Measurements from ENCODE around the gene GRAMD1C.

DNA sequence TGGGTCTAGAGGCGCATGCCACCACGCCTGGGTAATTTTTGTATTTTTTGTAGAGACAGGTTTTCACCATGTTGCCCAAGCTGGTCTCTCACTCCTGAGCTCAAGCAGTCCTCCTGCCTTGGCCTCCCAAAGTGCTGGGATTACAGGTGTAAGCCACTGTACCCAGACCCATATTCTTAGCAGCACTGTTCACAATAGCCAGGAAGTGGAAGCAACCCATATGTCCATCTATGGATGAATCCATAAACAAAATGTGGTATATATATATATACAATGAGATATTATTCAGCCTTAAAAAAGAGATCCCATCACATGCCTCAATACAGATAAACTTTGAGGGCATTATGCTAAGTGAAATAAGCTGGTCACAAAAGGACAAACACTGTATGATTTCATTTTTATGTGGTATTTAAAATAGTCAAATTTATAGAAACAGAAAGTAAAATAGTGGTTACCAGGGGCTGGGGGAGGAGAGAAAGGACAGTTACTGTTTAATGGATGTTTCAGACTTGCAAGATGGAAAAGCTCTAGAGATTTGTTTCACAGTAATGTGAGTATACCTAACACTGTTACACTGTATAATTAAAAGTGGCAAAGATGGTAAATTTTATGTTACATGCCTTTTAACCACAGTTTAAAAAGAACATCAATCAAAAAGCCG lies 35.7 kb upstream of the GRAMD1C start:
- TF ChIP-seq, protein P1, sequence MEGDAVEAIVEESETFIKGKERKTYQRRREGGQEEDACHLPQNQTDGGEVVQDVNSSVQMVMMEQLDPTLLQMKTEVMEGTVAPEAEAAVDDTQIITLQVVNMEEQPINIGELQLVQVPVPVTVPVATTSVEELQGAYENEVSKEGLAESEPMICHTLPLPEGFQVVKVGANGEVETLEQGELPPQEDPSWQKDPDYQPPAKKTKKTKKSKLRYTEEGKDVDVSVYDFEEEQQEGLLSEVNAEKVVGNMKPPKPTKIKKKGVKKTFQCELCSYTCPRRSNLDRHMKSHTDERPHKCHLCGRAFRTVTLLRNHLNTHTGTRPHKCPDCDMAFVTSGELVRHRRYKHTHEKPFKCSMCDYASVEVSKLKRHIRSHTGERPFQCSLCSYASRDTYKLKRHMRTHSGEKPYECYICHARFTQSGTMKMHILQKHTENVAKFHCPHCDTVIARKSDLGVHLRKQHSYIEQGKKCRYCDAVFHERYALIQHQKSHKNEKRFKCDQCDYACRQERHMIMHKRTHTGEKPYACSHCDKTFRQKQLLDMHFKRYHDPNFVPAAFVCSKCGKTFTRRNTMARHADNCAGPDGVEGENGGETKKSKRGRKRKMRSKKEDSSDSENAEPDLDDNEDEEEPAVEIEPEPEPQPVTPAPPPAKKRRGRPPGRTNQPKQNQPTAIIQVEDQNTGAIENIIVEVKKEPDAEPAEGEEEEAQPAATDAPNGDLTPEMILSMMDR (IDR thresholded peaks at IDR 0.05): no peak
- no peak for TF ChIP-seq ZFX (IDR thresholded peaks at IDR 0.05; ENCODE audit: borderline replicate concordance)

Data from 22Rv1 (cell line).